Suppressor macrophage treated with lipopolysaccharide for 1 hour (primary cell): Measurements from ENCODE around the gene CGB2.
"Not testable (repeated sequence)": the region's sequence is repeated elsewhere in the genome, so short reads cannot be mapped to it uniquely, and the experiment has no call there.

Source experiments
- DNase-seq, 3 donors: peaks; one replicate each; pipeline ENCODE4 v3.0.0-alpha.2; 2020 to 2022

Gene CGB2

GRCh38 chr19:49038557-49039276 is 7.0 kb downstream of the CGB2 start:
- DNase-seq = not testable (repeated sequence)

GRCh38 chr19:49039736-49040135 is 8.0 kb downstream of the CGB2 start:
- DNase-seq = not testable (repeated sequence)

GRCh38 chr19:49042177-49042576 is 10.5 kb downstream of the CGB2 start:
- no peak for DNase-seq

GRCh38 chr19:49042666-49043065 is 11.0 kb downstream of the CGB2 start:
- not testable (repeated sequence) for DNase-seq

- DNase-seq = not testable (repeated sequence)
Measured at GRCh38 chr19:49043548-49043947, 11.9 kb downstream of the CGB2 start, which contains the start of gene CGB5. CGB5 (plus strand) TSS chr19:49043848; CDS start chr19:49044210, 362 bp downstream.

GRCh38 chr19:49049011-49049410 is 17.3 kb downstream of the CGB2 start, which contains the start of gene CGB8:
CGB8 (minus strand) TSS chr19:49049111; CDS start chr19:49048739, 372 bp downstream.
- not testable (repeated sequence) for DNase-seq

- not testable (repeated sequence) for DNase-seq
Measured at GRCh38 chr19:49049834-49050233, 18.1 kb downstream of the CGB2 start.

- not testable (repeated sequence) for DNase-seq
Measured at GRCh38 chr19:49050376-49051033, 18.8 kb downstream of the CGB2 start.

- peak; percentile 48 to 86 (median 69) for DNase-seq
Measured at GRCh38 chr19:49056101-49056901, 24.6 kb downstream of the CGB2 start.

- peak in 1 of 3 donors; percentile 22 for DNase-seq
Measured at GRCh38 chr19:49056902-49057596, 25.4 kb downstream of the CGB2 start.

- peak; percentile 60 to 79 (median 71) for DNase-seq
Measured at GRCh38 chr19:49057636-49058234, 26.0 kb downstream of the CGB2 start, which contains the start of gene CGB7. CGB7 (minus strand) TSS chr19:49057749; CDS start chr19:49055375, 2,374 bp downstream.

GRCh38 chr19:49058562-49058961 is 26.9 kb downstream of the CGB2 start:
- DNase-seq = no peak

- DNase-seq = no peak
Measured at GRCh38 chr19:49059053-49059452, 27.4 kb downstream of the CGB2 start.

GRCh38 chr19:49061000-49061399 is 29.3 kb downstream of the CGB2 start:
- DNase-seq = no peak

- no peak for DNase-seq
Measured at GRCh38 chr19:49061445-49061844, 29.8 kb downstream of the CGB2 start.

GRCh38 chr19:49064029-49064629 is 32.4 kb downstream of the CGB2 start:
- DNase-seq = no peak

GRCh38 chr19:49064768-49065611 is 33.3 kb downstream of the CGB2 start, which contains the start of gene NTF4:
NTF4 (minus strand) TSS chr19:49064818; CDS start chr19:49061997, 2,821 bp downstream.
- DNase-seq = no peak

- DNase-seq = no peak
Measured at GRCh38 chr19:49065905-49066512, 34.3 kb downstream of the CGB2 start.

GRCh38 chr19:49067554-49067953 is 35.9 kb downstream of the CGB2 start:
- no peak for DNase-seq

GRCh38 chr19:49069026-49069425 is 37.3 kb downstream of the CGB2 start:
- DNase-seq = no peak
